Neural crest cell (in vitro differentiated cells): Measurements from ENCODE around the gene ZNF275. TPM values are rescaled to one million over a fixed set of nuclear protein-coding genes. Genes with fewer than 3 reads are reported as not detected.

ENCODE experiments used
- DNase-seq: peaks from one replicate; pipeline ENCODE4 v3.0.0; 2021; ENCODE audit warnings: low read depth, mixed read lengths, low spot score
- H3K27ac Mint-ChIP-seq: one replicate; pipeline ENCODE4 v1.8.0; 2021; ENCODE audit warnings: mild to moderate bottlenecking, mixed read lengths; ENCODE audit not compliant: unreplicated experiment
- H3K27me3 Mint-ChIP-seq: 2 replicates; pipeline ENCODE4 v1.8.0; 2021; ENCODE audit warnings: low read depth, mild to moderate bottlenecking, mixed read lengths
- H3K36me3 Mint-ChIP-seq: 2 replicates; pipeline ENCODE4 v1.8.0; 2021; ENCODE audit warnings: low read depth, mild to moderate bottlenecking, mixed read lengths
- H3K4me1 Mint-ChIP-seq: 2 replicates; pipeline ENCODE4 v1.8.0; 2021; ENCODE audit warnings: mixed read lengths
- H3K4me3 Mint-ChIP-seq: one replicate; pipeline ENCODE4 v1.8.0; 2021; ENCODE audit warnings: mild to moderate bottlenecking, mixed read lengths
- H3K9me3 Mint-ChIP-seq: 2 replicates; pipeline ENCODE4 v1.8.0; 2021; ENCODE audit warnings: mixed read lengths
- total RNA-seq: library from RNA; stranded (reverse); gene quantifications from 2 replicates; pipeline ENCODE4 v1.2.1, GENCODE V29; 2021
- TF ChIP-seq, protein P1 (sequence below): fragments of 200-600 bp; sonication (generic); conservative IDR thresholded peaks from 2 replicates; pipeline ENCODE4 v1.5.0; 2021; ENCODE audit warnings: antibody characterized with exemption, mild to moderate bottlenecking

ZNF275 gene
- total RNA-seq, 1 donor from 2014 or later = 14.8 TPM

DNA sequence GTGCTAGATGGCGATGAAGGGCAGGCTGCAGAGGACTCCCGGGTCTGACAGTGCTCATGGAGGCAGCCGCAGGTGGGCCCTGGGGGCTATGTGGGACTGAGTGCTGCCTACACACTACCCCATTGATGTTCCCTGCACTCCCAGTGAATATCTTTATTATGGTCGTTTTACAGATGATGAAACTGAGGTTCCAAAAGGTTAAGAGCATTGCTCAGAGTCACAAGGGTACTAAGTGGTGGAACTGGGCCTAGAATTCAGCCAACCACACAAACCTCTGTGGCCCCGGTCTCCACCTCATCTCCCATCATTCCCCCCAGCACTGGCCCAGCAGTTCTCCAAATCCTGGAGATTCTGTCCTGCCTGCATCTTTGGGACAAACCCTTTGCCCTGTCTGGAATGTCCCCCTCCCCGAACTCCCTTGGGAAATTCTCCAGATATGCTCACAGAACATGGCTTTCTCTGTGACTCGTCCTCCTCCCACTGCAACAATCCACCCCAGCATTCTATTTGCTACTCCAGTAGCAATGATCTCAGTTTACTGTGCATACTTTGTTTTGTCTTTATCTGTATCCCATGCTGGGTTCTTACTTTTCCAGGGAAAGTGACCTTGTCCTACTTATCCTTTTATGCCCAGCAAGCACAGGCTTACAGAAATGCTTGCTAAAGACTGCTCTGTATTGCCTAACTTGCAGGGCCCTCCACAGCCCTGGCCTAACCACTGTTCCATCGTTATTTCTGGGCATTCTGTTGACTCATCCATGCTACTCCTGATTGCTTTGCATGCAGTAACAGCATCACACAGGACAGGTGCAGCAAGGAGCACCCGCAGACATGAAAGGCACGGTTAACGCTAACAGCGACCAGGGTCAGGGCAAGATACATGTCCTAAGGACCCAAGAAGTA lies 26.4 kb upstream of the ZNF275 start:
- H3K36me3 Mint-ChIP-seq = no peaks in the 10 kb centered on the region

DNA sequence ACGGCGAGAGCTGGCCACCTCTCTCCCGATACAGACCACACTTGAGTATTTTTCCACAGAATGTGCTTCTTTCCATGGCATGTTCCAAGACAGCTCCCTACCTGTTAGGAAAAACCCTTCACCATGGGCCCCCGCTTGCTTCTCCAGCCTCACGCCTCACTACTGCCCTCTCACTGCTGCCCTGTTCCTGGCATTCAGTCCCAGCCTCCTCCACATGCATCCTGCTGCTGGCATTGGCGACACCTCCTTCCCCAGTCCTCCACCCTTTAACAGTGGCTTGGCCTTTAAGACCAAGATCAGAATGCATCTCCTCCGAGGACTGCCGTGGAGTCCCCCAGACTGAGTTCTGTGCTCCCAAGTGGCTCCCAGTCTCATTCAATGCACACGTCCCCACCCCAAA lies 23.1 kb upstream of the ZNF275 start:
- TF ChIP-seq, protein P1, sequence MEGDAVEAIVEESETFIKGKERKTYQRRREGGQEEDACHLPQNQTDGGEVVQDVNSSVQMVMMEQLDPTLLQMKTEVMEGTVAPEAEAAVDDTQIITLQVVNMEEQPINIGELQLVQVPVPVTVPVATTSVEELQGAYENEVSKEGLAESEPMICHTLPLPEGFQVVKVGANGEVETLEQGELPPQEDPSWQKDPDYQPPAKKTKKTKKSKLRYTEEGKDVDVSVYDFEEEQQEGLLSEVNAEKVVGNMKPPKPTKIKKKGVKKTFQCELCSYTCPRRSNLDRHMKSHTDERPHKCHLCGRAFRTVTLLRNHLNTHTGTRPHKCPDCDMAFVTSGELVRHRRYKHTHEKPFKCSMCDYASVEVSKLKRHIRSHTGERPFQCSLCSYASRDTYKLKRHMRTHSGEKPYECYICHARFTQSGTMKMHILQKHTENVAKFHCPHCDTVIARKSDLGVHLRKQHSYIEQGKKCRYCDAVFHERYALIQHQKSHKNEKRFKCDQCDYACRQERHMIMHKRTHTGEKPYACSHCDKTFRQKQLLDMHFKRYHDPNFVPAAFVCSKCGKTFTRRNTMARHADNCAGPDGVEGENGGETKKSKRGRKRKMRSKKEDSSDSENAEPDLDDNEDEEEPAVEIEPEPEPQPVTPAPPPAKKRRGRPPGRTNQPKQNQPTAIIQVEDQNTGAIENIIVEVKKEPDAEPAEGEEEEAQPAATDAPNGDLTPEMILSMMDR = no peak
- Mint-ChIP-seq H3K4me1 (no peaks in the 10 kb centered on the region), H3K9me3 (peaks cover 3% of the 10 kb centered on the region), H3K27ac (no peak overlapping the region), H3K4me3 (no peak overlapping the region), H3K36me3 (no peaks in the 10 kb centered on the region), H3K27me3 (no peaks in the 10 kb centered on the region)
- no peak for DNase-seq

More for the DNA sequence above, 26.4 kb upstream of the ZNF275 start:
- no peaks in the 10 kb centered on the region for H3K4me1 Mint-ChIP-seq
- no peak for DNase-seq
- no peak overlapping the region for H3K27ac Mint-ChIP-seq
- TF ChIP-seq, protein P1 = no peak
- H3K4me3 Mint-ChIP-seq = no peak overlapping the region
- H3K9me3 Mint-ChIP-seq = peaks cover 3% of the 10 kb centered on the region
- H3K27me3 Mint-ChIP-seq = peaks cover 16% of the 10 kb centered on the region

DNA sequence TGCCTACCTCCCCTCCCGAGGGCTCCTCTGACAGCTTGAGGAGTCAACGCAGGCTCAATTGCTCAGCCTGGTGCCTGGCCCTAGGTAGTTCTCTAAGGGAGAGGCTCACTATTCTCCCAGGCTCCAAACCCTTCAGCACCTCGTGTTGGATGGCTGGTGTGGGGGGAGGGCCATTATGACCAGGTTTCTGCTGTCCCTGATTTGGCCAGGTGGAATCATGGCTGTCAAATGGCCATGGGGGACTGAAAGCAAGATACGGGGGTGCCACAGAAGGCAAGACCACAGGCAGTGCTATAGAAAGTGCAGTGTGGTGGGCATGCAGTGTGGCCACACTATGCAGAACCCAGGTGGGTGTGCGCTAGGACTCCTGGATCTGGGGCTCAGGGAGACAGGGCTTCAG lies 21.9 kb upstream of the ZNF275 start:
- TF ChIP-seq, protein P1 = no peak
- Mint-ChIP-seq H3K4me1 (no peaks in the 10 kb centered on the region), H3K9me3 (peaks cover 3% of the 10 kb centered on the region), H3K4me3 (no peak overlapping the region), H3K27ac (no peak overlapping the region), H3K27me3 (no peaks in the 10 kb centered on the region), H3K36me3 (no peaks in the 10 kb centered on the region)
- DNase-seq = no peak

DNA sequence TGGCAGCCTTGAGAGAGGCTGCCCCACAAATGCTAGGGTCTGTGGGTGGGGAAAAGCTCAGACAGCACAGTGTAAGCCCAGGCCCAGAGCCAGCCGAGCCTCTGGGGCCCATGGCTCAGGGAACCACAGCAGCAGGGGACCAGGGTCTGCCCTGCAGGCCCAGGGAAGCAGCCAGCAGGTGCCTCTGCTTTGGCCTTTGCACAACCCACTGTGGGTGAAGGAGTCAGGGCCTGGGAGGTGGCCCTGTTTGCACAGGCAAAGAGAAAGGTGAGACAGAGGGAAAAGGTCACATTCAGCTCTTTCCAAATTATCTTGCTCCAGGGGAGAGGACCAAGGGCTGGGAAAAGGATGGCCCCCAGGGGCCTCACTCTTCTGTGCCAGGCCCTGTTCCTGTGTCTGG lies 21.1 kb upstream of the ZNF275 start:
- Mint-ChIP-seq H3K27ac (no peak overlapping the region), H3K27me3 (no peaks in the 10 kb centered on the region), H3K36me3 (no peaks in the 10 kb centered on the region), H3K9me3 (peaks cover 3% of the 10 kb centered on the region), H3K4me1 (no peaks in the 10 kb centered on the region), H3K4me3 (no peak overlapping the region)
- TF ChIP-seq, protein P1 = no peak
- no peak for DNase-seq

DNA sequence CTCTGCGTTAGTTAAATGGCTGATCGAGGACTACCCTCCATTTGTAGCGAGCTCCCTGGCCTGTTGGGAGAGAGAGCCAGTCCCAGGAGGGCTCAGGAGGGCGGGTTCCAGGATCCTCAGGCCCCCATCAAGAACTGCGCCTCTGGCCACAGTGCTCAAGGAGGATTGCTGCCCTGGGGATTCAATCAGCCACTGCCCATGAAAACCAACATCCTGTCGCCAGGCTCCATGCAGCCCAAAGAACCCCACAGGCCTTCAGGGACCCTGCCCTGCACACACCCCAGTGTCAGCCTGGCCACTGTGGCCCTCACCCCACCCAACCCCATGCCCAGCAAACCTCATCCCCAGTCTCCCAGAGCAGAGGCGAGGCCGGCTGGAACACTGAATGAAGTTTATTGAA lies 16.6 kb upstream of the ZNF275 start:
- Mint-ChIP-seq H3K4me3 (no peak overlapping the region), H3K9me3 (no peaks in the 10 kb centered on the region), H3K36me3 (no peaks in the 10 kb centered on the region), H3K4me1 (no peaks in the 10 kb centered on the region), H3K27me3 (no peaks in the 10 kb centered on the region), H3K27ac (no peak overlapping the region)
- TF ChIP-seq, protein P1 = no peak
- no peak for DNase-seq
